Inferior parietal cortex (tissue), 1 donor: ENCODE data around the gene PRR12.
"Not testable (repeated sequence)": the region's sequence is repeated elsewhere in the genome, so short reads cannot be mapped to it uniquely, and the experiment has no call there.

Source experiments
- DNase-seq: peaks from one replicate; pipeline ENCODE4 v3.0.0-alpha.2; 2016; ENCODE audit errors: extremely low spot score

PRR12 gene

GRCh38 chr19:49617860-49618259 lies 26.9 kb downstream of the PRR12 start:
- not testable (repeated sequence) for DNase-seq

GRCh38 chr19:49624967-49625910 lies 34.3 kb downstream of the PRR12 start:
- no peak for DNase-seq

- DNase-seq, result no peak
These were observed 35.2 kb downstream of the PRR12 start for GRCh38 chr19:49626226-49626625.

- DNase-seq, result no peak
These were observed 38.7 kb downstream of the PRR12 start for GRCh38 chr19:49629659-49630058.

GRCh38 chr19:49631014-49631588 lies 40.1 kb downstream of the PRR12 start:
- no peak for DNase-seq

GRCh38 chr19:49631610-49632192 lies 40.7 kb downstream of the PRR12 start:
- no peak for DNase-seq

GRCh38 chr19:49632576-49632975 lies 41.6 kb downstream of the PRR12 start:
- DNase-seq, result no peak

GRCh38 chr19:49633273-49633672 lies 42.3 kb downstream of the PRR12 start:
- DNase-seq, result not testable (repeated sequence)

GRCh38 chr19:49635530-49636232 lies 44.7 kb downstream of the PRR12 start:
- no peak for DNase-seq

GRCh38 chr19:49636233-49636932 lies 45.4 kb downstream of the PRR12 start:
- no peak for DNase-seq

GRCh38 chr19:49637821-49638738 lies 47.1 kb downstream of the PRR12 start:
- DNase-seq, result no peak

- no peak for DNase-seq
These were observed 48.6 kb downstream of the PRR12 start for GRCh38 chr19:49639401-49640112.

- peak; percentile 99 for DNase-seq
These were observed 49.3 kb downstream of the PRR12 start, which contains the start of gene RRAS for GRCh38 chr19:49640113-49640898. RRAS (minus strand) TSS chr19:49640143; CDS start chr19:49640098, 45 bp downstream.

GRCh38 chr19:49641688-49642491 lies 50.9 kb downstream of the PRR12 start, which contains the start of gene SCAF1:
SCAF1 (plus strand) TSS chr19:49642209; CDS start chr19:49645027, 2,818 bp downstream.
- DNase-seq, result peak; percentile 98

GRCh38 chr19:49642492-49643035 lies 51.6 kb downstream of the PRR12 start:
- DNase-seq, result no peak

GRCh38 chr19:49643466-49643865 lies 52.5 kb downstream of the PRR12 start:
- DNase-seq, result no peak

GRCh38 chr19:49645592-49645991 lies 54.6 kb downstream of the PRR12 start:
- DNase-seq, result no peak
